T-helper 17 cell (primary cell): ENCODE results near the gene NDFIP2. TPM values are rescaled to one million over a fixed set of nuclear protein-coding genes. Genes with fewer than 3 reads are reported as not detected.
"Not testable (repeated sequence)": the region's sequence is repeated elsewhere in the genome, so short reads cannot be mapped to it uniquely, and the experiment has no call there.

Source experiments
- ATAC-seq: fragments of 150-1000 bp; cut with Tn5 transposase; 2 replicates; pipeline ENCODE4 v1.10.0; 2021; ENCODE audit warnings: mild to moderate bottlenecking, moderate library complexity
- DNase-seq, 3 donors: peaks; one replicate each; pipeline versions ENCODE4 v3.0.0 to v3.0.0-alpha.2; 2020 to 2021
- H3K9me3 ChIP-seq: one replicate; pipeline ENCODE4 v1.7.0; 2013; ENCODE audit warnings: low read length, mild to moderate bottlenecking; ENCODE audit not compliant: control insufficient read depth, poor library complexity, severe bottlenecking
- H3K27ac Mint-ChIP-seq: one replicate; pipeline ENCODE4 v1.8.0; 2022; ENCODE audit warnings: mild to moderate bottlenecking, moderate library complexity, mixed read lengths
- H3K27me3 Mint-ChIP-seq: one replicate; pipeline ENCODE4 v1.8.0; 2022; ENCODE audit warnings: mixed read lengths
- H3K36me3 Mint-ChIP-seq: one replicate; pipeline ENCODE4 v1.8.0; 2022; ENCODE audit warnings: low read depth, mixed read lengths
- H3K4me1 Mint-ChIP-seq: one replicate; pipeline ENCODE4 v1.8.0; 2022; ENCODE audit warnings: mild to moderate bottlenecking, mixed read lengths
- H3K4me3 Mint-ChIP-seq: one replicate; pipeline ENCODE4 v1.8.0; 2022; ENCODE audit warnings: mild to moderate bottlenecking, moderate library complexity, mixed read lengths
- total RNA-seq, 4 donors: library from RNA in 2 of 4; stranded (reverse) in 2 of 4; gene quantifications; one replicate each; pipeline ENCODE4 v1.2.3 and lab custom pipeline; 2022 to 2026

The NDFIP2 gene
- total RNA-seq, 2 donors from 2014 or later = 0.60 to 3.9 TPM

DNA sequence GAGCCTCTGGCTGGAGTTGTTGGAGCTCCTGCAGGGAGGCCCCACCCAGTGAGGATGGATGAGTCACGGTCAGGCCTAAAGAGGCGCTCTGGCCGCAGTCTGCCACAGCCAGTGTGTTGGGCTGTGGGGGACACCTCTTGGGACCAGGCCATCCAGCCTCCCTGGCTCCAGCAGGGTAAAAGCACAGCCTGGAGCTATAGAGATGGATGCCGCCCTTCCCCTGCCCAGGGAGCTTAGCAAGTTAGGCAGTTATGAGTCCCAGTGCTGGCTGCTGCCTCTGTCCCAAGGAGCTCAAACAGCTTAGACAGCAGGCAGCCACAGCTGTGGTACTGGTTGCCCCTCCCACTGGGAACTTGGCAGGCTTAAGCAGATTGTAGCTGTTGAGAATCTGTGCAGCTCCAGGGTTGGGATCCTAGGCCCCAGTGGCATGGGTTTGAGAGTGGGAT is 100.9 kb downstream of the NDFIP2 start:
- no peaks in the 10 kb centered on the region for H3K4me1 Mint-ChIP-seq

DNA sequence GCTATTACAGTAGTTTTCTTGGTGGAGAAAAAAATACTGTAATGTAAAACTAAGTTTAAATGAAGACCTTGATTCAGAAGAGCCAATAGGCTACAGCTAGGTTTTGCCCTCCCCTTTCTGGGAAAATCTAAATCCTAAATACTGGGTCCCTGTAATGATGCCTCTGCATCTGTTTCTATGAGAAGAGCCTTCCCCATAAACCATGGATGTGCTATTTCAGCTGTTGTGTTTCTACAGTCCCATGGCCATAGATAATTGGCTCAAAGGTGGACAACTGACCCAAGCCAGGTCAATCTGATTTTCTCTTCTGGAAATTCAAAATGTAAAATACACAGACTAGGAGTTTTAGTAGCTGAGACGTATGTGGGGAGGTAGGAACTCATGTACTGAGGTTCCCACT is 101.9 kb downstream of the NDFIP2 start:
- H3K9me3 ChIP-seq = peaks cover 6% of the 10 kb centered on the region
- ATAC-seq (no peak), DNase-seq (no peak)
- Mint-ChIP-seq H3K36me3 (no peaks in the 10 kb centered on the region), H3K4me1 (no peaks in the 10 kb centered on the region), H3K27me3 (no peaks in the 10 kb centered on the region), H3K27ac (no peak overlapping the region), H3K4me3 (no peak overlapping the region)

More for the DNA sequence above, 100.9 kb downstream of the NDFIP2 start:
- H3K9me3 ChIP-seq = peaks cover 6% of the 10 kb centered on the region
- no peaks in the 10 kb centered on the region for H3K36me3 Mint-ChIP-seq
- ATAC-seq (no peak), DNase-seq (no peak)
- no peak overlapping the region for H3K4me3 Mint-ChIP-seq
- H3K27ac Mint-ChIP-seq = no peak overlapping the region
- H3K27me3 Mint-ChIP-seq = no peaks in the 10 kb centered on the region

DNA sequence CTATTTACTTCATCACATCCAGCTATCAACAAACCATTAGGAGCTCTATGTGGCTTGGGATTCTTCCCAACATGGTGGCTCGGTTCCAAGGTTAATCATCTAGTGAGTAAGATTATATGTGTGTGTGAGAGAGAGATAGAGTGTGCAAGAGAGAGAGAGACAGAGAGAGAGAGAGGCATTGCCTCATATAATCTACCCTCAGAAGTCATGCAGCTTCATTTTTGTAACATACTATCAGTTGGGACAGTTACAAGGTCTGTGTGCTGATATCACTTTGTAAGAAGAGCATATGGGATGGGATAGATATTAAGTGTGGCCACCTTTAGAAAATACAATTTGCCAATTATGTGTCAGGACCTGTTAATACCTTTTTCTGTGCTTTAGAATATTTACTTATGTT is 104.1 kb downstream of the NDFIP2 start:
- DNase-seq = no peak
- H3K4me1 Mint-ChIP-seq = no peaks in the 10 kb centered on the region

DNA sequence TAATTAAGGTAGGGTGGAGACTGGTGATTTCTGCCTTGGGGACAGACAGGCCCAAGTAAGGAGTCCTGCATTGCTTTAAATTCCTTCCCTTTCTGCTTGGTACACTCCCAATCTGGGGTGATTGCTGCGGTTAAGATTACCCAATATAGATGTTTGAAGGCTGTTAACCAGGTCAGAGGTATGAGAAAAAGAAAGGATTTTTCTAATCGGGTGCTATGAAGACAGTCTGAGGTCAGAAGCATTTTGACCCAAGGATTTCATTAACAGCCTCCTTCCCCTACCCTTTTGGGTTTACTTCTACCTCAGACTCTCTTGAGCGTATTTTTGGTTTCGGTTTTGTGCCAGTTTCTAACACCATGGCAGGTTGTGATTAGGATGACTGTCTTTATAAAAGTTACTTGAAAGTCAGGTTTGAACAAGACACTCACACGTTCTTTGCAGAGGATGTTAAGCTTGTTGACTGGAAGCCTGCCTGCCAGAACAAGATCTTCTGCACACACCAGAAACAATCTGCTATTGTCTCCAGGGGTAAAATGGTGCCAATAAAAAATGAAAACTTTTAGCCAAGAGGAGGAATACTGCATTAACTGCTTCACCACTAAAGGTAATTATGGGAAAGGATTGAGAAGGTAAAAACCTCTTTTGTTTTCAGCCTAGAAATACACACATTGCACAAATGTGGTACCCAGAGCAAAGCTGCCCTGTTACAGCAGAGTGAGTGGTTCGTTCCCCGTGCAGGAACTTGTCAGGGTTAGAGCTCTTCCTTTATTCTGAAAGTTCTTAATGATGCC is 108.8 kb downstream of the NDFIP2 start:
- H3K9me3 ChIP-seq = peaks cover under 1% of the 10 kb centered on the region
- H3K27me3 Mint-ChIP-seq = no peaks in the 10 kb centered on the region
- H3K36me3 Mint-ChIP-seq = no peaks in the 10 kb centered on the region
- DNase-seq (no peak), ATAC-seq (no peak)
- no peak overlapping the region for H3K4me3 Mint-ChIP-seq
- no peaks in the 10 kb centered on the region for H3K4me1 Mint-ChIP-seq
- no peak overlapping the region for H3K27ac Mint-ChIP-seq

More for the DNA sequence above, 104.1 kb downstream of the NDFIP2 start:
- H3K4me3 Mint-ChIP-seq = no peak overlapping the region
- ATAC-seq = no peak
- H3K9me3 ChIP-seq = peaks cover 6% of the 10 kb centered on the region
- H3K36me3 Mint-ChIP-seq = no peaks in the 10 kb centered on the region
- no peak overlapping the region for H3K27ac Mint-ChIP-seq
- H3K27me3 Mint-ChIP-seq = no peaks in the 10 kb centered on the region

DNA sequence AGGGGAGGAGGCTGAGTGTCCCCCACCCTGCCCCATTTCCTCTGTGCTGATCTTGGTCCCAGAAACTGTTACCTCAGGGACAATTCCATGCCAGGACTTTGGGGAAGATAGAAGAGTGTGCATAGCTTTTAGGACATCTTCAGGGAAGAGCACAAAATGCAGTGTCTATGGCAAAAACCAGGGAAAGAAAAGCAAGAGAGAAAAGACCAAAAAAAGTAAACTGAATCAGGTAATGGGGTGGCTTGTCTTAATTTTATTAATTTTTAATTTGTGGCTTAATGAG is 109.4 kb downstream of the NDFIP2 start:
- no peaks in the 10 kb centered on the region for H3K27me3 Mint-ChIP-seq
- DNase-seq = no peak
- no peaks in the 10 kb centered on the region for H3K4me1 Mint-ChIP-seq
- H3K27ac Mint-ChIP-seq = no peak overlapping the region
- no peaks in the 10 kb centered on the region for H3K9me3 ChIP-seq
- no peaks in the 10 kb centered on the region for H3K36me3 Mint-ChIP-seq
- H3K4me3 Mint-ChIP-seq = no peak overlapping the region
- ATAC-seq = no peak

DNA sequence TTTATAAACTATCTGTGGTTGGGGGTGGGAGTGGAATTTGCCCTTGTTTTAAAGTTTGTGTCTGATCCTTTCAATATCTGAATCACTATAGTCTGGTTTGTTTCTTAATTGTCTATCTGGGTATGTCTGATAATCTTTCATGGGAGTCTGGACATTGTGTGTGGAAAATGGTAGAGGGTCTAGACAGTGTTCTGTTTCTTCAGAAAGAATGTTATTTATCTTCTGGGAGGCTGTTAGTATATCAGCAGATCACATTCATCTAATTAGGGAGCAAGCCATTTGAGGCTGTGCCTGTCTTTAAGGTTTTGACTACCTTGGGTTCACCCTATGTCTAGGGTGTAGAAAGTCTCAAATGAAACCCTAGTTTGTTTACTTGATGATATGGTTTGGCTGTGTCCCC is 110.5 kb downstream of the NDFIP2 start:
- H3K27ac Mint-ChIP-seq = no peak overlapping the region
- H3K4me1 Mint-ChIP-seq = no peaks in the 10 kb centered on the region
- H3K4me3 Mint-ChIP-seq = no peak overlapping the region
- ATAC-seq (no peak), DNase-seq (no peak)
- no peaks in the 10 kb centered on the region for H3K36me3 Mint-ChIP-seq
- peaks cover 2% of the 10 kb centered on the region for H3K27me3 Mint-ChIP-seq
- no peaks in the 10 kb centered on the region for H3K9me3 ChIP-seq

DNA sequence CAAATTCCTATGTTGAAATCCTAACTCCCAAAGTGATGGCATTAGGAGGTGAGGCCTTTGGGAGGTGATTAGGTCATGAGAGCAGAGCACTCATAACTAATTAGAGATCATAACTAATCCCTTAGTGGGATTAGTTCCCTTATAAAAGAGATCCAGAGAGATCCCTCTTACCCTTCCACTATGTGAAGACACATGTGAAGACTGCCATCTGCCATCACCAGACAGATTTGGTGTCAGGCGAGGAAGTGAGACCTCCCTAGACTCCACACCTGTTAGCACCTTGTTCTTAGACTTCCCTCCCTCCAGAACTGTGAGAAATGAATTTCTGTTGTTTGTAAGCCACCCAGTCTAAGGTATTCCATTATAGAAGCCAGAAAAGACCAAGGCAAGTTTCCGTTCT is 112.2 kb downstream of the NDFIP2 start:
- ATAC-seq = no peak
- no peaks in the 10 kb centered on the region for H3K36me3 Mint-ChIP-seq
- no peaks in the 10 kb centered on the region for H3K9me3 ChIP-seq
- H3K27ac Mint-ChIP-seq = no peak overlapping the region
- no peak overlapping the region for H3K4me3 Mint-ChIP-seq
- DNase-seq = no peak
- no peaks in the 10 kb centered on the region for H3K4me1 Mint-ChIP-seq
- peaks cover 7% of the 10 kb centered on the region for H3K27me3 Mint-ChIP-seq

DNA sequence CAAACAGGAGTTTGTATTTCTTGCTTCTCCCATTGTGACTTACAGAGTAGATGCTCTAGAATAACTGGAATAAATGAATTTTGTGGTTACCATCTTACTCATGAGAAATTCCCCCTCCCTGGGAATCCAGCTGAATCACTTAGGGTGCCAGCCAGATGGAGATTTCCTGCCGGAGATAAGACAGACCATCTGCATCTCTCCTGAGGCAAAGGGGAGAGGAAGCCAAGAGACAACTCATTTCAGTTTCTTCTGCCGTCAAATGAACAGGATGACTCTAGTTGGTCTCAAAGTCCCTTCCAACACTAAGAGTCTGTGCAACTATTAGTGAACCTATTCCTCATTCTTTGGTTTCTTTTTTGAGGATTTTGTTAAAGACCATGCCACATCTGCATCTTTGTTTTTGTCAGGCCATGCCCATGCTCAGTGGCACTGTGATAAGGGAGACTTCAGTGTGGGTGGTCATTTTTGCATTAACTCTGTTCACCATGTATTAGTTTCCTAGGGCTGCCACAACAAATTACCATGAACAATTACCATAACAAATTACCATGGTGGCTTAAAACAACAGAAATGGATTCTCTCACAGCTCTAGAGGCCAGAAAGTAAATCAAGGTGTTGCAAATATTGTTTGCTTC is 112.8 kb downstream of the NDFIP2 start:
- H3K4me3 Mint-ChIP-seq = no peak overlapping the region
- H3K27ac Mint-ChIP-seq = no peak overlapping the region
- peaks cover 7% of the 10 kb centered on the region for H3K27me3 Mint-ChIP-seq
- ATAC-seq = no peak
- DNase-seq = no peak
- no peaks in the 10 kb centered on the region for H3K36me3 Mint-ChIP-seq
- H3K4me1 Mint-ChIP-seq = no peaks in the 10 kb centered on the region
- no peaks in the 10 kb centered on the region for H3K9me3 ChIP-seq

DNA sequence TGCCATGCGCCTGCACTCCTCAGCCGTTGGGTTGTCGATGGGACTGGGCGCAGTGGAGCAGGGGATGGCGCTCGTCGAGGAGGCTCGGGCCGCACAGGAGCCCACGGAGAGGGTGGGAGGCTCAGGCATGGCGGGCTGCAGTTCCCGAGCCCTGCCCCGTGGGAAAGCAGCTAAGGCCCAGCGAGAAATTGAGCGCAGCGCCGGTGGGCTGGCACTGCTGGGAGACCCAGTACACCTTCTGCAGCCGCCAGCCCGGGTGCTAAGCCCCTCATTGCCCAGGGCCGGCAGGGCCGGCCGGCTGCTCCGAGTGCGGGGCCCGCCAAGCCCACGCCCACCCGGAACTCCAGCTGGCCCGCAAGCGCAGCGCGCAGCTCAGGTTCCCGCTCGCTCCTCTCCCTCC is 119.2 kb downstream of the NDFIP2 start:
- not testable (repeated sequence) for ATAC-seq, H3K27me3 Mint-ChIP-seq, H3K9me3 ChIP-seq, H3K27ac Mint-ChIP-seq, H3K36me3 Mint-ChIP-seq, DNase-seq, H3K4me3 Mint-ChIP-seq, H3K4me1 Mint-ChIP-seq

DNA sequence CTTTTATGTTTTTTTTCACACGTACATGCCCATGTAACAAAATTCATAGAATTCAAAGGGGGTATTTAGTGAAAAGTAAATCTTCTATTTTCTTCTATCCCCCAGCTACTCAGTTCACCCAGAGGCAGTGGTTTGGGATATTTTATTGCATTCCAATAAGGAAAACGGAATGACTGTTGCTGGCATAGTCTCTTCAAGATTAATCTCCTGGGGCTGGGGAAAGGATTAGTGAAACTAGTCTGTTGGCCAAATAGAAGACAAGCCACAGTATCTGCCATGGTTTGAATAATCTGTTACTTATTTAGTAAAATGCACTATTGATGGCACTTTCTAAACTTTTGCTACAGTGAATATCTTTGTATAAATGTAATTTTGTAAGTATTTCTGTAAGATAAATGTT is 122.0 kb downstream of the NDFIP2 start:
- Mint-ChIP-seq H3K4me3 (no peak overlapping the region), H3K36me3 (no peaks in the 10 kb centered on the region), H3K4me1 (no peaks in the 10 kb centered on the region), H3K27me3 (no peaks in the 10 kb centered on the region), H3K27ac (no peak overlapping the region)
- DNase-seq = no peak
- ATAC-seq = no peak
- no peaks in the 10 kb centered on the region for H3K9me3 ChIP-seq

DNA sequence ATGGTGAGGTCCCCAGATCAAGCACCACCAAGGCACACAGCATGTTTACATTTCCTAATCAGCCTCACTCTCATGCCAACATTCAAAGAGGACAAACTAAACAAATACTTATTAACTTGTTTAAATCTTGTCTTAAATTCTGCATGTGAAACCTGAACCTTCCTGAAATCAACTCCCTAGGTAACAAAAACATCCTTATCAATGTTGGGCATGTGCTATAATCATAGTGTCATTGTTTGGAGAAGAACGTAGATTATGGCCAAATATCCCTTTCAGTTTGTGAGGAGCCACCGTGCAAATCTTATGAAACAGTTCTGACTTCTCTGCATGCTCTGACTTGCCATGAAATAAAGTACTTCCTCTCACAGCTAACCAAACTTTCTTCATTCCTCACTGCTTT is 123.8 kb downstream of the NDFIP2 start:
- no peaks in the 10 kb centered on the region for H3K4me1 Mint-ChIP-seq
- no peak overlapping the region for H3K4me3 Mint-ChIP-seq
- no peak for DNase-seq
- H3K27me3 Mint-ChIP-seq = no peaks in the 10 kb centered on the region
- H3K27ac Mint-ChIP-seq = no peak overlapping the region
- H3K9me3 ChIP-seq = no peaks in the 10 kb centered on the region
- no peaks in the 10 kb centered on the region for H3K36me3 Mint-ChIP-seq
- no peak for ATAC-seq

Other genes starting within 250 kb of the NDFIP2 start
- gene RBM26, start 74.9 kb upstream of the NDFIP2 start, total RNA-seq = 10 to 100 TPM; 61.8 to 64.6 TPM